HEK293 (cell line): ENCODE measurements around the gene ASPRV1.

Source experiments
- EGR2 ChIP-seq: fragments of 450-650 bp; formaldehyde crosslinking; IDR thresholded peaks from 2 replicates; pipeline ENCODE4 v1.5.1; 2016; ENCODE audit warnings: low read depth, missing biosample characterization, missing genetic modification characterization
- GLIS1 ChIP-seq: fragments of 450-650 bp; formaldehyde crosslinking; IDR thresholded peaks from 2 replicates; pipeline ENCODE4 v1.5.1; 2016; ENCODE audit warnings: missing biosample characterization, missing genetic modification characterization
- GLIS2 ChIP-seq: fragments of 450-650 bp; formaldehyde crosslinking; IDR thresholded peaks from 2 replicates; pipeline ENCODE4 v1.5.1; 2016; ENCODE audit warnings: missing biosample characterization, missing genetic modification characterization
- YY1 ChIP-seq: fragments of 450-650 bp; formaldehyde crosslinking; IDR thresholded peaks from 2 replicates; pipeline ENCODE4 v1.5.1; 2018; ENCODE audit warnings: missing biosample characterization, missing genetic modification characterization
- YY2 ChIP-seq: fragments of 450-650 bp; formaldehyde crosslinking; IDR thresholded peaks from 2 replicates; pipeline ENCODE4 v1.5.1; 2016; ENCODE audit warnings: missing biosample characterization, missing genetic modification characterization
- ZBTB21 ChIP-seq: fragments of 450-650 bp; formaldehyde crosslinking; IDR thresholded peaks from 2 replicates; pipeline ENCODE4 v1.5.1; 2017; ENCODE audit warnings: missing biosample characterization, missing genetic modification characterization
- ZBTB8A ChIP-seq: fragments of 450-650 bp; formaldehyde crosslinking; IDR thresholded peaks from 2 replicates; pipeline ENCODE4 v1.5.1; 2016; ENCODE audit warnings: missing biosample characterization, missing genetic modification characterization
- ZFP69B ChIP-seq: fragments of 450-650 bp; formaldehyde crosslinking; IDR thresholded peaks from 2 replicates; pipeline ENCODE4 v1.5.1; 2016; ENCODE audit warnings: missing biosample characterization, missing genetic modification characterization
- ZNF10 ChIP-seq: fragments of 450-650 bp; formaldehyde crosslinking; IDR thresholded peaks from 2 replicates; pipeline ENCODE4 v1.5.1; 2017; ENCODE audit warnings: missing biosample characterization, missing genetic modification characterization
- ZNF146 ChIP-seq: fragments of 450-650 bp; formaldehyde crosslinking; IDR thresholded peaks from 2 replicates; pipeline ENCODE4 v1.5.1; 2016; ENCODE audit warnings: missing biosample characterization, missing genetic modification characterization
- ZNF169 ChIP-seq: fragments of 450-650 bp; formaldehyde crosslinking; IDR thresholded peaks from 2 replicates; pipeline ENCODE4 v1.5.1; 2016; ENCODE audit warnings: missing biosample characterization, missing genetic modification characterization
- ZNF324 ChIP-seq: fragments of 450-650 bp; formaldehyde crosslinking; IDR thresholded peaks from 2 replicates; pipeline ENCODE4 v1.5.1; 2016; ENCODE audit warnings: missing biosample characterization, missing genetic modification characterization
- ZNF660 ChIP-seq: fragments of 450-650 bp; IDR thresholded peaks from 2 replicates; pipeline ENCODE4 v1.5.1; 2018; ENCODE audit warnings: missing biosample characterization, mild to moderate bottlenecking, missing genetic modification characterization
- ZNF777 ChIP-seq: fragments of 450-650 bp; formaldehyde crosslinking; IDR thresholded peaks from 2 replicates; pipeline ENCODE4 v1.5.1; 2017; ENCODE audit warnings: missing biosample characterization, missing genetic modification characterization, borderline replicate concordance
- TF ChIP-seq, protein P1 (sequence below): fragments of 450-650 bp; formaldehyde crosslinking; conservative IDR thresholded peaks from 2 replicates; pipeline ENCODE4 v1.5.1; 2016; ENCODE audit warnings: low read depth, missing biosample characterization, missing genetic modification characterization
- TF ChIP-seq, protein P2 (sequence below): fragments of 450-650 bp; formaldehyde crosslinking; IDR thresholded peaks from 2 replicates; pipeline ENCODE4 v1.5.1; 2017; ENCODE audit warnings: missing biosample characterization, missing genetic modification characterization
- TF ChIP-seq, protein P3 (sequence below): fragments of 450-650 bp; formaldehyde crosslinking; IDR thresholded peaks from 2 replicates; pipeline ENCODE4; 2016; ENCODE audit warnings: missing biosample characterization, missing genetic modification characterization
- TF ChIP-seq, protein P4 (sequence below): fragments of 450-650 bp; formaldehyde crosslinking; IDR thresholded peaks from 2 replicates; pipeline ENCODE4 v1.5.1; 2016; ENCODE audit warnings: missing biosample characterization, missing genetic modification characterization
- TF ChIP-seq, protein P5 (sequence below): fragments of 450-650 bp; formaldehyde crosslinking; IDR thresholded peaks from 2 replicates; pipeline ENCODE4 v1.5.1; 2016; ENCODE audit warnings: missing biosample characterization, missing genetic modification characterization
- TF ChIP-seq, protein P6 (sequence below): fragments of 450-650 bp; formaldehyde crosslinking; IDR thresholded peaks from 2 replicates; pipeline ENCODE4 v1.5.1; 2017; ENCODE audit warnings: missing biosample characterization, mild to moderate bottlenecking, missing genetic modification characterization, moderate library complexity
- TF ChIP-seq, protein P7 (sequence below): fragments of 450-650 bp; formaldehyde crosslinking; optimal IDR thresholded peaks from 2 replicates; pipeline ENCODE3; 2016; ENCODE audit warnings: missing biosample characterization, mild to moderate bottlenecking, missing genetic modification characterization
- TF ChIP-seq, protein P8 (sequence below): fragments of 450-650 bp; formaldehyde crosslinking; IDR thresholded peaks from 2 replicates; pipeline ENCODE4 v1.5.1; 2016; ENCODE audit warnings: missing biosample characterization, missing genetic modification characterization

The ASPRV1 gene

DNA sequence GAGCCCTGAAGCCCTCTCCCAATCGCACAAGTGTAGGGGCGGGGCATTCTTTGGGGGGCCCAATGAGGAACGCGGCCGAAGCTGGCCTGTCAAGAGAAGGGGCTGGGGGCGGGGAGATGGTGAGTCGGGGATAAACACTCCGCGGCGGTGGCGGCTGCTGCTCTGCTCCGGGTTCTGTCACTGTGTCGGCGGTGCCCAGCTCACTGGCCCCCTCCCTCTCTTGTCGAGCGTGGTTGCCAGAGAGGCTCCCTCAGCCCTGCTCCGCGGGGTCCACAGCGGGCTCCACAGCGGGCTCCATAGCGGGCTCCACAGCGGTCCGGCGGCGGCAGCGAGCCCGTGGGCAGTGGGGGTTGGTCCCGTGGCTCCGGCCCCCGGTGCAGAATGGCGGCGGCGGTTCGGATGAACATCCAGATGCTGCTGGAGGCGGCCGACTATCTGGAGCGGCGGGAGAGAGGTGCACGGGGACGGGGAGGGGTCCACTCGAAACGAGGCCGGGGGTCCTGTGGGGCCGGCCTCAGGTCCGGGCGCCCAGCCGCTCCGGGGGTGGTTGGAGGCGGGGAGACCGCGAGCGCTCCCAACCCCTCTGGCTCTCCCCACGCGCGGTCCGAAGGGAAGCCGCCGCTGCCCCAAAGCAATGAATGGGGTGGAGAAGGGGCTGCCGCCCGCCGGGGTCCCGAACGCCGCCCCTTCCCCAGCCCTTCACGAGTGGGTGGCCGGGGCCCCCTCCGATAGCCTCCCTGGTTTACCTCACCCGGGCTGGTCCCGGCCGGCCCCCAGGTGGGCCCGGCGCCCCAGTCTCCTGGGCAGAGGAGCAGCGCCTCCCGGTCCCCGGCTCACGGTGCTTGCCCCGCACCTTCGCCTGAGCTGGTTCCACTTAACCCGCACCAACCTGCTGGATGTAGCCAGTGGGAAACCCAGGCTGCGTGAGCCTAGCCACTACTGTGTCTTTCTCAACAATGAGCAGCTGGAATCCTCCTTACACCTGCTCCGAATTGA, 46.2 kb downstream of the ASPRV1 start, which contains the start of gene MXD1 (continued):
- TF ChIP-seq, protein P1, sequence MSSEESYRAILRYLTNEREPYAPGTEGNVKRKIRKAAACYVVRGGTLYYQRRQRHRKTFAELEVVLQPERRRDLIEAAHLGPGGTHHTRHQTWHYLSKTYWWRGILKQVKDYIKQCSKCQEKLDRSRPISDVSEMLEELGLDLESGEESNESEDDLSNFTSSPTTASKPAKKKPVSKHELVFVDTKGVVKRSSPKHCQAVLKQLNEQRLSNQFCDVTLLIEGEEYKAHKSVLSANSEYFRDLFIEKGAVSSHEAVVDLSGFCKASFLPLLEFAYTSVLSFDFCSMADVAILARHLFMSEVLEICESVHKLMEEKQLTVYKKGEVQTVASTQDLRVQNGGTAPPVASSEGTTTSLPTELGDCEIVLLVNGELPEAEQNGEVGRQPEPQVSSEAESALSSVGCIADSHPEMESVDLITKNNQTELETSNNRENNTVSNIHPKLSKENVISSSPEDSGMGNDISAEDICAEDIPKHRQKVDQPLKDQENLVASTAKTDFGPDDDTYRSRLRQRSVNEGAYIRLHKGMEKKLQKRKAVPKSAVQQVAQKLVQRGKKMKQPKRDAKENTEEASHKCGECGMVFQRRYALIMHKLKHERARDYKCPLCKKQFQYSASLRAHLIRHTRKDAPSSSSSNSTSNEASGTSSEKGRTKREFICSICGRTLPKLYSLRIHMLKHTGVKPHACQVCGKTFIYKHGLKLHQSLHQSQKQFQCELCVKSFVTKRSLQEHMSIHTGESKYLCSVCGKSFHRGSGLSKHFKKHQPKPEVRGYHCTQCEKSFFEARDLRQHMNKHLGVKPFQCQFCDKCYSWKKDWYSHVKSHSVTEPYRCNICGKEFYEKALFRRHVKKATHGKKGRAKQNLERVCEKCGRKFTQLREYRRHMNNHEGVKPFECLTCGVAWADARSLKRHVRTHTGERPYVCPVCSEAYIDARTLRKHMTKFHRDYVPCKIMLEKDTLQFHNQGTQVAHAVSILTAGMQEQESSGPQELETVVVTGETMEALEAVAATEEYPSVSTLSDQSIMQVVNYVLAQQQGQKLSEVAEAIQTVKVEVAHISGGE (tag by site-specific recombination), result peak; percentile 34; the same call in 1 of the 2 replicates
- TF ChIP-seq ZNF324 (tag by site-specific recombination) (no peak), ZNF146 (no peak), YY2 (tag by site-specific recombination) (0 out of 2 replicates have a peak, but pooled peaks have one; percentile 37), GLIS1 (tag by site-specific recombination) (peak; percentile 43; the same call in 1 of the 2 replicates), ZNF169 (tag by site-specific recombination) (no peak), GLIS2 (tag by site-specific recombination) (peak; percentile 86), ZNF10 (tag by site-specific recombination) (0 out of 2 replicates have a peak, but pooled peaks have one; percentile 29), ZNF777 (no peak), ZFP69B (tag by site-specific recombination) (peak; percentile 58), ZBTB21 (no peak), ZBTB8A (peak; percentile 59), YY1 (tag by site-specific recombination) (peak; percentile 51; the same call in 1 of the 2 replicates), ZNF660 (tag by site-specific recombination) (peak; percentile 53; the same call in 1 of the 2 replicates), EGR2 (tag by site-specific recombination) (peak; percentile 43; the same call in 1 of the 2 replicates)
- TF ChIP-seq, protein P2, sequence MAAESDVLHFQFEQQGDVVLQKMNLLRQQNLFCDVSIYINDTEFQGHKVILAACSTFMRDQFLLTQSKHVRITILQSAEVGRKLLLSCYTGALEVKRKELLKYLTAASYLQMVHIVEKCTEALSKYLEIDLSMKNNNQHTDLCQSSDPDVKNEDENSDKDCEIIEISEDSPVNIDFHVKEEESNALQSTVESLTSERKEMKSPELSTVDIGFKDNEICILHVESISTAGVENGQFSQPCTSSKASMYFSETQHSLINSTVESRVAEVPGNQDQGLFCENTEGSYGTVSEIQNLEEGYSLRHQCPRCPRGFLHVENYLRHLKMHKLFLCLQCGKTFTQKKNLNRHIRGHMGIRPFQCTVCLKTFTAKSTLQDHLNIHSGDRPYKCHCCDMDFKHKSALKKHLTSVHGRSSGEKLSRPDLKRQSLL (tag by site-specific recombination), result no peak
- TF ChIP-seq, protein P3, sequence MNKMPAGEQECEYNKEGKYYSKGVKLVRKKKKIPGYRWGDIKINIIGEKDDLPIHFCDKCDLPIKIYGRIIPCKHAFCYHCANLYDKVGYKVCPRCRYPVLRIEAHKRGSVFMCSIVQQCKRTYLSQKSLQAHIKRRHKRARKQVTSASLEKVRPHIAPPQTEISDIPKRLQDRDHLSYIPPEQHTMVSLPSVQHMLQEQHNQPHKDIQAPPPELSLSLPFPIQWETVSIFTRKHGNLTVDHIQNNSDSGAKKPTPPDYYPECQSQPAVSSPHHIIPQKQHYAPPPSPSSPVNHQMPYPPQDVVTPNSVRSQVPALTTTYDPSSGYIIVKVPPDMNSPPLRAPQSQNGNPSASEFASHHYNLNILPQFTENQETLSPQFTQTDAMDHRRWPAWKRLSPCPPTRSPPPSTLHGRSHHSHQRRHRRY, result no peak
- TF ChIP-seq, protein P4, sequence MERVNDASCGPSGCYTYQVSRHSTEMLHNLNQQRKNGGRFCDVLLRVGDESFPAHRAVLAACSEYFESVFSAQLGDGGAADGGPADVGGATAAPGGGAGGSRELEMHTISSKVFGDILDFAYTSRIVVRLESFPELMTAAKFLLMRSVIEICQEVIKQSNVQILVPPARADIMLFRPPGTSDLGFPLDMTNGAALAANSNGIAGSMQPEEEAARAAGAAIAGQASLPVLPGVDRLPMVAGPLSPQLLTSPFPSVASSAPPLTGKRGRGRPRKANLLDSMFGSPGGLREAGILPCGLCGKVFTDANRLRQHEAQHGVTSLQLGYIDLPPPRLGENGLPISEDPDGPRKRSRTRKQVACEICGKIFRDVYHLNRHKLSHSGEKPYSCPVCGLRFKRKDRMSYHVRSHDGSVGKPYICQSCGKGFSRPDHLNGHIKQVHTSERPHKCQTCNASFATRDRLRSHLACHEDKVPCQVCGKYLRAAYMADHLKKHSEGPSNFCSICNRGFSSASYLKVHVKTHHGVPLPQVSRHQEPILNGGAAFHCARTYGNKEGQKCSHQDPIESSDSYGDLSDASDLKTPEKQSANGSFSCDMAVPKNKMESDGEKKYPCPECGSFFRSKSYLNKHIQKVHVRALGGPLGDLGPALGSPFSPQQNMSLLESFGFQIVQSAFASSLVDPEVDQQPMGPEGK (tag by site-specific recombination), result peak; percentile 59; the same call in 1 of the 2 replicates
- TF ChIP-seq, protein P5, sequence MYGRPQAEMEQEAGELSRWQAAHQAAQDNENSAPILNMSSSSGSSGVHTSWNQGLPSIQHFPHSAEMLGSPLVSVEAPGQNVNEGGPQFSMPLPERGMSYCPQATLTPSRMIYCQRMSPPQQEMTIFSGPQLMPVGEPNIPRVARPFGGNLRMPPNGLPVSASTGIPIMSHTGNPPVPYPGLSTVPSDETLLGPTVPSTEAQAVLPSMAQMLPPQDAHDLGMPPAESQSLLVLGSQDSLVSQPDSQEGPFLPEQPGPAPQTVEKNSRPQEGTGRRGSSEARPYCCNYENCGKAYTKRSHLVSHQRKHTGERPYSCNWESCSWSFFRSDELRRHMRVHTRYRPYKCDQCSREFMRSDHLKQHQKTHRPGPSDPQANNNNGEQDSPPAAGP (tag by site-specific recombination), result no peak
- TF ChIP-seq, protein P6, sequence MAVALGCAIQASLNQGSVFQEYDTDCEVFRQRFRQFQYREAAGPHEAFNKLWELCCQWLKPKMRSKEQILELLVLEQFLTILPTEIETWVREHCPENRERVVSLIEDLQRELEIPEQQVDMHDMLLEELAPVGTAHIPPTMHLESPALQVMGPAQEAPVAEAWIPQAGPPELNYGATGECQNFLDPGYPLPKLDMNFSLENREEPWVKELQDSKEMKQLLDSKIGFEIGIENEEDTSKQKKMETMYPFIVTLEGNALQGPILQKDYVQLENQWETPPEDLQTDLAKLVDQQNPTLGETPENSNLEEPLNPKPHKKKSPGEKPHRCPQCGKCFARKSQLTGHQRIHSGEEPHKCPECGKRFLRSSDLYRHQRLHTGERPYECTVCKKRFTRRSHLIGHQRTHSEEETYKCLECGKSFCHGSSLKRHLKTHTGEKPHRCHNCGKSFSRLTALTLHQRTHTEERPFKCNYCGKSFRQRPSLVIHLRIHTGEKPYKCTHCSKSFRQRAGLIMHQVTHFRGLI (tag by site-specific recombination), result no peak
- TF ChIP-seq, protein P7, sequence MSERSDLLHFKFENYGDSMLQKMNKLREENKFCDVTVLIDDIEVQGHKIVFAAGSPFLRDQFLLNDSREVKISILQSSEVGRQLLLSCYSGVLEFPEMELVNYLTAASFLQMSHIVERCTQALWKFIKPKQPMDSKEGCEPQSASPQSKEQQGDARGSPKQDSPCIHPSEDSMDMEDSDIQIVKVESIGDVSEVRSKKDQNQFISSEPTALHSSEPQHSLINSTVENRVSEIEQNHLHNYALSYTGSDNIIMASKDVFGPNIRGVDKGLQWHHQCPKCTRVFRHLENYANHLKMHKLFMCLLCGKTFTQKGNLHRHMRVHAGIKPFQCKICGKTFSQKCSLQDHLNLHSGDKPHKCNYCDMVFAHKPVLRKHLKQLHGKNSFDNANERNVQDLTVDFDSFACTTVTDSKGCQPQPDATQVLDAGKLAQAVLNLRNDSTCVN (tag by site-specific recombination), result peak; percentile 36
- TF ChIP-seq, protein P8, sequence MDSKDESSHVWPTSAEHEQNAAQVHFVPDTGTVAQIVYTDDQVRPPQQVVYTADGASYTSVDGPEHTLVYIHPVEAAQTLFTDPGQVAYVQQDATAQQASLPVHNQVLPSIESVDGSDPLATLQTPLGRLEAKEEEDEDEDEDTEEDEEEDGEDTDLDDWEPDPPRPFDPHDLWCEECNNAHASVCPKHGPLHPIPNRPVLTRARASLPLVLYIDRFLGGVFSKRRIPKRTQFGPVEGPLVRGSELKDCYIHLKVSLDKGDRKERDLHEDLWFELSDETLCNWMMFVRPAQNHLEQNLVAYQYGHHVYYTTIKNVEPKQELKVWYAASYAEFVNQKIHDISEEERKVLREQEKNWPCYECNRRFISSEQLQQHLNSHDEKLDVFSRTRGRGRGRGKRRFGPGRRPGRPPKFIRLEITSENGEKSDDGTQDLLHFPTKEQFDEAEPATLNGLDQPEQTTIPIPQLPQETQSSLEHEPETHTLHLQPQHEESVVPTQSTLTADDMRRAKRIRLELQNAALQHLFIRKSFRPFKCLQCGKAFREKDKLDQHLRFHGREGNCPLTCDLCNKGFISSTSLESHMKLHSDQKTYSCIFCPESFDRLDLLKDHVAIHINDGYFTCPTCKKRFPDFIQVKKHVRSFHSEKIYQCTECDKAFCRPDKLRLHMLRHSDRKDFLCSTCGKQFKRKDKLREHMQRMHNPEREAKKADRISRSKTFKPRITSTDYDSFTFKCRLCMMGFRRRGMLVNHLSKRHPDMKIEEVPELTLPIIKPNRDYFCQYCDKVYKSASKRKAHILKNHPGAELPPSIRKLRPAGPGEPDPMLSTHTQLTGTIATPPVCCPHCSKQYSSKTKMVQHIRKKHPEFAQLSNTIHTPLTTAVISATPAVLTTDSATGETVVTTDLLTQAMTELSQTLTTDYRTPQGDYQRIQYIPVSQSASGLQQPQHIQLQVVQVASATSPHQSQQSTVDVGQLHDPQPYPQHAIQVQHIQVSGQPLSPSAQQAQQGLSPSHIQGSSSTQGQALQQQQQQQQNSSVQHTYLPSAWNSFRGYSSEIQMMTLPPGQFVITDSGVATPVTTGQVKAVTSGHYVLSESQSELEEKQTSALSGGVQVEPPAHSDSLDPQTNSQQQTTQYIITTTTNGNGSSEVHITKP (tag by site-specific recombination), result no peak
